Duodenal mucosa (tissue), 2 donors: ENCODE measurements around the gene UPP1.

Experiments used
- H3K27ac ChIP-seq: one replicate; pipeline ENCODE4 v1.7.0; 2013; ENCODE audit warnings: low read depth, low read length
- H3K27me3 ChIP-seq, 2 donors: one replicate each; pipeline ENCODE4 v1.7.0; 2013; ENCODE audit warnings: low read length in 2 of 2, control low read depth in 1 of 2; ENCODE audit not compliant: insufficient read depth in 2 of 2, control insufficient read depth in 1 of 2
- H3K36me3 ChIP-seq, 2 donors: one replicate each; pipeline ENCODE4 v1.7.0; 2013; ENCODE audit warnings: low read length in 2 of 2, control low read depth in 1 of 2; ENCODE audit not compliant: insufficient read depth in 2 of 2, control insufficient read depth in 1 of 2
- H3K4me1 ChIP-seq, 2 donors: one replicate each; pipeline ENCODE4 v1.7.0; 2013; ENCODE audit warnings: low read length in 2 of 2, control low read depth in 1 of 2; ENCODE audit not compliant: insufficient read depth in 2 of 2, control insufficient read depth in 1 of 2
- H3K4me3 ChIP-seq, 2 donors: one replicate each; pipeline ENCODE4 v1.7.0; 2013; ENCODE audit warnings: low read length in 2 of 2, low read depth in 1 of 2
- H3K9ac ChIP-seq, 2 donors: one replicate each; pipeline ENCODE4 v1.7.0; 2013; ENCODE audit warnings: low read length in 2 of 2, low read depth in 1 of 2
- H3K9me3 ChIP-seq, 2 donors: one replicate each; pipeline ENCODE4 v1.7.0; 2013; ENCODE audit warnings: low read length in 2 of 2, control low read depth in 1 of 2; ENCODE audit not compliant: control insufficient read depth in 1 of 2

Gene UPP1

GRCh38 chr7:48089046-48090003, at the start of gene UPP1:
Gene UPP1 (plus strand): TSS chr7:48089265. CDS start chr7:48094784, 5,519 bp downstream.
- Histone ChIP-seq H3K4me1 (peaks cover 38 to 48% of the 10 kb centered on the region in 2 donors), H3K4me3 (peak within 1 kb of the TSS; percentile 74 to 88), H3K9me3 (no peaks in the 10 kb centered on the region), H3K27me3 (no peaks in the 10 kb centered on the region), H3K9ac (peak within 1 kb of the TSS; percentile 70 to 89), H3K36me3 (peaks cover 6 to 19% of the 10 kb centered on the region in 2 donors), H3K27ac (peak within 1 kb of the TSS; percentile 99)

DNA sequence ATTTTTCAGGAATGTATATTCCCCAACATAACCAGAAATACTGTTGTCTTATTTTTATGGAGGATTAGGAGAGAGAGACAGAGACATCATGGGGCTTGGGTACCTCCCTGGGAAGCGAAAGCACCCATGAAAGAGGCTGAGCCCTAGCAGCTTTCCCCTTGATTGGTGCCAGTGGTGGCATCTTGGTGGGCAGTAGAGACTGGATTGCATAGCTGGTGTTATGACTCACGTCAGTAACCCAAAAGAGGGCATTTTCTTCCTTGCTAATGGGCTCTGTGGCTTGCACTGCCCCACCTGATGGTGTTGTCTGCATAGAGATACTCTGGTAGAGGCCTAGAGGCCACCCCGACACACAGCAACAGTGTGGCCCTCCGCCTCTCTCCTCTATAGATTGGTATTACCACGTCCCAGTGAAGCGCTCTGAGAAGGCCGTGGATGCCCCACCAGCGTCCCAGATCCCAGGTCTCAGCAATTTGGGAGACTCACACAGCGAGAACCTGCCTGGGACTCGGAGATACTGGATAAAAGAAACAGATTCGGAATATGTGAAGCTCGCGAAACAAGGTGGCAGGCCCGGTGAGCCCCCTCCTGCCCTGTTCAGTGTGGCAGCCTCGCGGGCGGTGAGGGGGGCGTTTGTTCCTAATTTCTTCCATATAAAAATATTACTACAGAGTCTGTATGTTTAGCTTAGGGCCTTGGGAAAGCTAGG, 48.0 kb upstream of the UPP1 start:
- Histone ChIP-seq H3K9me3 (no peaks in the 10 kb centered on the region), H3K4me3 (no peak overlapping the region), H3K27ac (no peak overlapping the region), H3K9ac (no peak overlapping the region), H3K36me3 (no peaks in the 10 kb centered on the region), H3K27me3 (peaks cover 9 to 11% of the 10 kb centered on the region in 2 donors), H3K4me1 (peaks cover 3 to 8% of the 10 kb centered on the region in 2 donors)

GRCh38 chr7:48041653-48041970, 47.5 kb upstream of the UPP1 start:
- Histone ChIP-seq H3K9ac (no peak overlapping the region), H3K9me3 (no peaks in the 10 kb centered on the region), H3K36me3 (no peaks in the 10 kb centered on the region), H3K27ac (no peak overlapping the region), H3K4me1 (peaks cover 0 to 6% of the 10 kb centered on the region in 2 donors), H3K27me3 (peaks cover 5 to 7% of the 10 kb centered on the region in 2 donors), H3K4me3 (no peak overlapping the region)

DNA sequence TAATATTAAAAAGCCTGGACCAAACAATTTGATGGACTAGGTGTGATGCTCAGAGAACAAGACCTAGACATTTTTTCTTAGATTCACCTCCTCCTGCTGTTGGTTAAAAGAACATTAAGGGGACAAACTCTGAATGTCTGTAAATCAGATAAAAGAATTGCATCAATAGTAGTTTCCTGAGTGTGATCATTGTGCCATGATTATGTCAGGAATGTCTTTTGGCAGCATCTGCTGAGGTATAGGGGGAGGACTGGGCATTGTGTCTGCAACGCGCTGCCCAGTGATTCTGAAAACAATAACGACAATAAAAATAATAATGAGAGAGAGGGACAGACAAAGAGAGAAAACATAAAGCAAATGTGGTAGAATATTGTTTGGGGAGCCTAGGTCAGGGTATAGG, 46.8 kb upstream of the UPP1 start:
- H3K27ac ChIP-seq, result no peak overlapping the region
- H3K36me3 ChIP-seq, result no peaks in the 10 kb centered on the region
- H3K4me1 ChIP-seq, result peaks cover 0 to 6% of the 10 kb centered on the region in 2 donors
- no peak overlapping the region for H3K9ac ChIP-seq
- peaks cover 0 to under 1% of the 10 kb centered on the region in 2 donors for H3K27me3 ChIP-seq
- no peaks in the 10 kb centered on the region for H3K9me3 ChIP-seq
- H3K4me3 ChIP-seq, result no peak overlapping the region

DNA sequence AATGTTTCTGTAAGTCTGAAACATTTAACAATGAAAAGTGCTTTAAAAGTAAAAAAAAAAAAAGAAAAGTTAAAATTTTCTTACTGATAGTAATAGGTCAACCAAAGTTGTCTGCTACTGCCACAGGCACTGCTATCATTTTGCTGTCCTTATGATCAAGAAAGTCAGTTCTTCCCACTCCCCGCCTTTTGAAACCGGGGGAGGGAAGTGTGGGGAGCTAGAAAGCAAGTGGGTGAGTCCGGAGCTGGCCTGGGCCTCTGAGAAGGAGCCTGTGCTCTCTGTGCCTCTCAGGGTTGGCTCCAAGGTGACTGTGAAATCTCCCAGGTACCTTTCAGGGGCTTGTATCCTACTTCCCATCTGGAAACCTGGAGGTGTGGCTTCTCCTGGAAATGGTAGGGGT, 46.4 kb upstream of the UPP1 start:
- Histone ChIP-seq H3K4me1 (peaks cover 0 to 6% of the 10 kb centered on the region in 2 donors), H3K27ac (no peak overlapping the region), H3K9ac (no peak overlapping the region), H3K36me3 (no peaks in the 10 kb centered on the region), H3K27me3 (no peaks in the 10 kb centered on the region), H3K4me3 (no peak overlapping the region), H3K9me3 (no peaks in the 10 kb centered on the region)

DNA sequence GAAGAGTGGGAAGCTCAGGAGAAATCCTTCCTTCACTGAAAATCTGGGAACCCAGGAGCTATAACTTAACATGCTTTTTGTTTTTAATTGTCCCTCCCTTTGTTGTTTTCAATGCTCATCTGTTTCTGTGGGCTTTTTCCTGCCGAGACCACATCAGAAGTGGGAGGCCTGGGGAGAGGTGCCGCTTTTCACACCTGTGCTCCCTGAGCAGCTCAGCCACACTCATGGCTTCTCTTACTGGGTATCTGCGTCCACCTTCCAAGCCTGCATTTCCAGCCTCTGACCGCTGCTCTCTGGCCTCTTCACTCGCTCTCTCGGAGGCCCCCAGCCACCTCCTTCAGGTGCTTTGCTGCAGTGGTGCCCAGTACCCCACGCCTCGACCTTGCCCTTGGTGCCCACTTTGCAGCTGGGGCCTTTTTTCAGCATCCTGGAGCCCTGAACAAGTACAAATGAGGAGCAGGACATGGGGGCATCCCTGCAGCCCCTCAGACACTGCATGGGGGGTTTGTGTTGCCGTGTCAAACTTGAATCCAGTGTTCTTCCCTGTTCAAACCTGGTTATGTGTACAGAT, 43.8 kb upstream of the UPP1 start:
- Histone ChIP-seq H3K27me3 (no peaks in the 10 kb centered on the region), H3K4me3 (no peak overlapping the region), H3K27ac (no peak overlapping the region), H3K4me1 (peaks cover 0 to 6% of the 10 kb centered on the region in 2 donors), H3K9me3 (no peaks in the 10 kb centered on the region), H3K9ac (no peak overlapping the region), H3K36me3 (no peaks in the 10 kb centered on the region)

DNA sequence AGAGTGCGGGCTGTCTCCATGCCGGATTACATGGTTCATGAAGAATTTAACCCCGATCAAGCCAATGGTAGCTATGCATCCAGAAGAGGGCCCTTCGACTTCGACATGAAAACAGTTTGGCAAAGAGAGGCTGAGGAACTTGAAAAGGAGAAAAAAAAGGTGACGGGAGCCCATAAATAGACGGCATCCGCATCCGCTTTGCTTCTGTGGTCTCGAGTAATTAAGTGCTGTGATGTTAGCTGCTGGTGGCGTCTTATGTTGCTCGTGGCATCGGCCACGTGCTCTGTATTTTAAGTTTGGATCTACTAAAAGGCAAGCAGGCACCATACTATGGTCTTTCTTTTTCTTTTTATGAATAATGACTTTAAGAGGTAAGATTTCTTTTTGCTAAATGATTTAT, 42.6 kb upstream of the UPP1 start:
- H3K4me1 ChIP-seq, result peaks cover 0 to 6% of the 10 kb centered on the region in 2 donors
- H3K9ac ChIP-seq, result no peak overlapping the region
- H3K36me3 ChIP-seq, result no peaks in the 10 kb centered on the region
- H3K4me3 ChIP-seq, result no peak overlapping the region
- H3K27me3 ChIP-seq, result no peaks in the 10 kb centered on the region
- no peaks in the 10 kb centered on the region for H3K9me3 ChIP-seq
- no peak overlapping the region for H3K27ac ChIP-seq

DNA sequence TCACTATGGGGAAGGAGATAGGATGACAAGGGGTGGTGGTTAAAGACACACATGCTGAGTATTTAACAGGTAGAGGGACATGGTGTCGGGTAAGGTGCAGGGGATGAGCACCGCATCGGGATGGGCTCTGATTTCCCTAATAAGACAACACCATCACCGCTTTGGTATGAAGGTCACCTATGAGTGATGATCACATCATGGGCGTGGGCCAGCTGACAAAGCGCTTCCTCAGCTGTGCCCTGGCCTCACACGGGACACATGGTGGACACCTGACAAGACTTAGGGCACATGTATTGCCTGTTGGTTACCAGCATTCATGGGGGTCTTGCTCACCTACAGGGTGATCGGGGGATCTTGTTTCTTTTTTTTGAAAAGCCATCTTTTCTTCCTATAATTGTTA, 41.0 kb upstream of the UPP1 start:
- H3K27me3 ChIP-seq, result no peaks in the 10 kb centered on the region
- H3K9ac ChIP-seq, result no peak overlapping the region
- H3K27ac ChIP-seq, result no peak overlapping the region
- H3K4me1 ChIP-seq, result peaks cover 0 to 1% of the 10 kb centered on the region in 2 donors
- H3K36me3 ChIP-seq, result no peaks in the 10 kb centered on the region
- H3K4me3 ChIP-seq, result no peak overlapping the region
- H3K9me3 ChIP-seq, result no peaks in the 10 kb centered on the region

DNA sequence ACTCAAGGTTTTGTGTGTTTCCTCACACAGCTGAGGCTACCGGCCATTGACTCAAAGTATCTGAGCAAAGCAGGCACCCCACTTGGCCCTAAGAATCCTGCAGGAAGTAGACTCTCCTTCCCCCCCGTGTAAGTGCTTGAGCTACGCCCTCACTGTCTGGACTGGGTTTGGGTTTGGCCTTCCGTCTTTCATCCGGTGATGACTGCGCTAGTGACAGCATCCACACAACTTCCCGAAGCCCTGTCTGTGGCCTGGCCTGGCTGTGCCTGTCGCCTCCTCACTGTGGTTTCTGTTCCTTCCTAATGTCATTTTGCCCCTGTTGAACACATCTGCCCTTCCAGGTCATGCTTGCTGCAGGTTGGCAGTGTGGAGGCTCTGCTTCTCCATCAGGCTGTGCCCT, 39.2 kb upstream of the UPP1 start:
- peaks cover 0 to 4% of the 10 kb centered on the region in 2 donors for H3K4me1 ChIP-seq
- H3K27me3 ChIP-seq, result no peaks in the 10 kb centered on the region
- H3K27ac ChIP-seq, result no peak overlapping the region
- H3K9ac ChIP-seq, result no peak overlapping the region
- no peaks in the 10 kb centered on the region for H3K36me3 ChIP-seq
- no peaks in the 10 kb centered on the region for H3K9me3 ChIP-seq
- H3K4me3 ChIP-seq, result no peak overlapping the region

- no peak overlapping the region for H3K9ac ChIP-seq
- no peaks in the 10 kb centered on the region for H3K27me3 ChIP-seq
- no peak overlapping the region for H3K27ac ChIP-seq
- peaks cover 0 to 4% of the 10 kb centered on the region in 2 donors for H3K4me1 ChIP-seq
- H3K36me3 ChIP-seq, result no peaks in the 10 kb centered on the region
- no peaks in the 10 kb centered on the region for H3K9me3 ChIP-seq
- H3K4me3 ChIP-seq, result no peak overlapping the region
These were observed 36.3 kb upstream of the UPP1 start for GRCh38 chr7:48052748-48053147.
